Retina (tissue), 1 donor: ENCODE results near the gene TNS3.

ENCODE experiments used
- DNase-seq: peaks from one replicate; pipeline ENCODE4 v3.0.0-alpha.2; 2016

The TNS3 gene

GRCh38 chr7:47358944-47359588 lies 222.8 kb downstream of the TNS3 start:
- DNase-seq, result no peak

GRCh38 chr7:47358357-47358756 lies 223.6 kb downstream of the TNS3 start:
- no peak for DNase-seq

- no peak for DNase-seq
These were observed 224.0 kb downstream of the TNS3 start for GRCh38 chr7:47357863-47358262.

GRCh38 chr7:47357361-47357760 lies 224.6 kb downstream of the TNS3 start:
- no peak for DNase-seq

- DNase-seq, result no peak
These were observed 225.7 kb downstream of the TNS3 start for GRCh38 chr7:47356261-47356660.

GRCh38 chr7:47355684-47356083 lies 226.2 kb downstream of the TNS3 start:
- DNase-seq, result no peak

- no peak for DNase-seq
These were observed 226.9 kb downstream of the TNS3 start for GRCh38 chr7:47354831-47355541.

- DNase-seq, result no peak
These were observed 227.8 kb downstream of the TNS3 start for GRCh38 chr7:47354071-47354470.

GRCh38 chr7:47352394-47352968 lies 229.4 kb downstream of the TNS3 start:
- DNase-seq, result no peak

GRCh38 chr7:47351233-47352154 lies 230.4 kb downstream of the TNS3 start:
- DNase-seq, result no peak

- DNase-seq, result no peak
These were observed 231.5 kb downstream of the TNS3 start for GRCh38 chr7:47350425-47350824.

- DNase-seq, result no peak
These were observed 232.5 kb downstream of the TNS3 start for GRCh38 chr7:47349401-47349800.

- DNase-seq, result no peak
These were observed 234.0 kb downstream of the TNS3 start for GRCh38 chr7:47347816-47348385.

- DNase-seq, result no peak
These were observed 234.6 kb downstream of the TNS3 start for GRCh38 chr7:47347346-47347745.

GRCh38 chr7:47346377-47346914 lies 235.5 kb downstream of the TNS3 start:
- no peak for DNase-seq

GRCh38 chr7:47345857-47346298 lies 236.0 kb downstream of the TNS3 start:
- DNase-seq, result no peak

GRCh38 chr7:47344171-47344955 lies 237.5 kb downstream of the TNS3 start:
- DNase-seq, result no peak

- DNase-seq, result no peak
These were observed 238.9 kb downstream of the TNS3 start for GRCh38 chr7:47343061-47343455.

GRCh38 chr7:47342296-47343060 lies 239.4 kb downstream of the TNS3 start:
- no peak for DNase-seq

- DNase-seq, result no peak
These were observed 241.4 kb downstream of the TNS3 start for GRCh38 chr7:47340517-47340916.

GRCh38 chr7:47338026-47338425 lies 243.9 kb downstream of the TNS3 start:
- no peak for DNase-seq
